Fibroblast of mammary gland (primary cell): ENCODE measurements around the gene TUSC2.

ENCODE experiments used
- DNase-seq: peaks from one replicate; pipeline ENCODE4 v3.0.0-alpha.2; 2010; ENCODE audit warnings: low read depth
- H3K4me3 ChIP-seq: 2 replicates; pipeline ENCODE4 v1.5.1; 2011; ENCODE audit warnings: low read depth, mild to moderate bottlenecking, low read length, moderate library complexity; ENCODE audit not compliant: control insufficient read depth
- TF ChIP-seq, protein P1 (sequence below): conservative IDR thresholded peaks from 2 replicates; pipeline ENCODE4 v1.5.1; 2011; ENCODE audit warnings: low read depth, low read length, inconsistent platforms; ENCODE audit not compliant: control insufficient read depth, insufficient read depth

Gene TUSC2

DNA sequence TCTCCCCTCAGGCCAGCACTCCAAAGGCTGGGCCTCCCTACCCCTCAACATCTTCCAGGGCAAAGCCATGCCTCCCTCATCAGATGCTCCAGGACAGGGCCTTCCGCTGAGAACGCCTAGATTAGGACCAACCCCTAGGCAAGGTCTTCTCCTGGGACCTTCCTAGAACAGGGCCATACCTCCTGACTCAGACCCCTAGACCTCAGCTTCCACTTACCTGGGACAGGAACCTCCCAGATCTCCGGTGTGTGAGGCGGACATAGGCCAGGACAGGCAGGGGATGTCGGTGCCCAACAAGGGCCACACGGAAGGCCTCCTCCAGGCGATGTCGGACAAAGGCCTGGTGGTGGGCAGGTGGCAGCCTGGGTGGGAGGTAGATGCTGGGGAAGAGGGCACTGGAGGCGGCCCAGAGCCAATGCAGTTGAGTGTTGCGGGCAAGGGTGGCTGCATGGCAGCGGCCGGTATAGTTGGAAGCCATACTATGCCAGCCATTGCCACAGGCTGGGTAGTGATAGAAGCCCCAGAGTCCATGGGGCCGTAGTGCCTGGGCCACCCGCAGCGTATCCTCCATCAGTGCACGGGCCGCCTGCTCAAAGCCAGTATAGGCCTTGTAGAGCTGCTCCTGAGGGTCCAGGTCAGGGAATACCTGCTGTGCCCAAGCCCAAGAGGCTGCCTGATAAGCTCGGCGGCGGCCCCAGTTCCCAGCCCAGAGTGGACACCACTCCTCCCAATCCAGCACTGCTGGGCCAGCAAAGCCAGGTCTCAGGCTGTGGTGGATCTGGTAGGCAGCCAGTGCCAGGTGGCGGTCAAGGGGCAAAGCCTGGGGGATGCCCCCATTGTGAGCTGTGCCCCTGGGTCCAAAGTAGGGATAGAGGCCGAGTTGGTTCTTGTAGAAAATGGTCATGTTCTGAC is 33.3 kb downstream of the TUSC2 start:
- H3K4me3 ChIP-seq: no peak overlapping the region
- no peak for DNase-seq
- TF ChIP-seq, protein P1, sequence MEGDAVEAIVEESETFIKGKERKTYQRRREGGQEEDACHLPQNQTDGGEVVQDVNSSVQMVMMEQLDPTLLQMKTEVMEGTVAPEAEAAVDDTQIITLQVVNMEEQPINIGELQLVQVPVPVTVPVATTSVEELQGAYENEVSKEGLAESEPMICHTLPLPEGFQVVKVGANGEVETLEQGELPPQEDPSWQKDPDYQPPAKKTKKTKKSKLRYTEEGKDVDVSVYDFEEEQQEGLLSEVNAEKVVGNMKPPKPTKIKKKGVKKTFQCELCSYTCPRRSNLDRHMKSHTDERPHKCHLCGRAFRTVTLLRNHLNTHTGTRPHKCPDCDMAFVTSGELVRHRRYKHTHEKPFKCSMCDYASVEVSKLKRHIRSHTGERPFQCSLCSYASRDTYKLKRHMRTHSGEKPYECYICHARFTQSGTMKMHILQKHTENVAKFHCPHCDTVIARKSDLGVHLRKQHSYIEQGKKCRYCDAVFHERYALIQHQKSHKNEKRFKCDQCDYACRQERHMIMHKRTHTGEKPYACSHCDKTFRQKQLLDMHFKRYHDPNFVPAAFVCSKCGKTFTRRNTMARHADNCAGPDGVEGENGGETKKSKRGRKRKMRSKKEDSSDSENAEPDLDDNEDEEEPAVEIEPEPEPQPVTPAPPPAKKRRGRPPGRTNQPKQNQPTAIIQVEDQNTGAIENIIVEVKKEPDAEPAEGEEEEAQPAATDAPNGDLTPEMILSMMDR: no peak

DNA sequence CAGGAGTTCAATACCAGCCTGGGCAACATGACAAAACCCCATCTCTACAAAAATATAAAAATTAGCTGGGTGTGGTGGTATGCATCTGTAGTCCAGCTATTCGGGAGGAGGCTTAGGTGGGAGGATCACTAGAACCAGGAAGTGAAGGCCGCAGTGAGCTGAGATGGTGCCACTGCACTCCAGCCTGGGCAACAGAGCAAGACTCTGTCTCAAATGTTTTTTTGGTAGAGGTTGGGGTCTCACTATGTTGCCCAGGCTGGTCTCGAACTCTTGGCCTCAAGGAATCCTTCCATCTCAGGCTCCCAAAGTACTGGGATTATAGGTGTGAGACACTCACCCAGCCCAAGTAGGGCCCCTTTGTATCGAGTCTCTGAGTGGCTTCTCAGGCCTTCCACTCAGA is 33.9 kb downstream of the TUSC2 start:
- TF ChIP-seq, protein P1: no peak
- H3K4me3 ChIP-seq: no peak overlapping the region
- DNase-seq: no peak

DNA sequence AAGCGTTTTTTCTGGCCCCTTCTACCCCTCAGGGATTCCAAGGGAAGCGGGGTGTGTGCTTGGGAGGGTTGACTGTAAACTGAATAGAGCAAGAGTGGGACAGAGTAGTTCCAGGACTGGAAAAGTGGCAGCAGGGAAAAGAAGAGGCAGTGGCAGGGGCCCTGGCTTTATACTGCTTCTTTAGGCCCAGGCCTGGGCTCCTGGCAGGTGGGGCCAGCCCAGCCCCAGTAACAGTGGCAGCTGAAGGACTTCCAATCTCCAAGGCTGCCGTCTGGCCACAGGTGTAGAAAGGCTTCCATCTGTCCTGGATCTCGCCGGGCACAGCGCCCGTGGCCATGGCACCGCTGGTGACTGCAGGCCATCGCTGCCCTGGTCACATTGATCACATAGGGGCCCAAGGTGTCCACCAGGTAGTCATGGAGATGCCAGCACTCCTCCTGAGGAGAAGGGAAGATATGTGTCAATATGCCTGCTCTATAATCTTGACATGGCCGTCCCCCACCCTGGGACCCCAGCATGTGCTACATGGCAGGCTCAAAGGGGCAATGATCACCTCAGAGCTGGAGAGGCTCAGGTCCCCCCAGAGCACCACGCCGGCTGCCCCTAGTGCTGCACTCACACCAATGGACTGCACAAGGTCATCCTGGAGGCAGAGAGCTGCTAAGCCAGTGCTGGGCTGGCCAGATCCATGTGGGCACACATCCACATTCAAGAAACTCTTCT is 34.8 kb downstream of the TUSC2 start:
- DNase-seq: no peak
- TF ChIP-seq, protein P1: no peak
- H3K4me3 ChIP-seq: no peak overlapping the region

DNA sequence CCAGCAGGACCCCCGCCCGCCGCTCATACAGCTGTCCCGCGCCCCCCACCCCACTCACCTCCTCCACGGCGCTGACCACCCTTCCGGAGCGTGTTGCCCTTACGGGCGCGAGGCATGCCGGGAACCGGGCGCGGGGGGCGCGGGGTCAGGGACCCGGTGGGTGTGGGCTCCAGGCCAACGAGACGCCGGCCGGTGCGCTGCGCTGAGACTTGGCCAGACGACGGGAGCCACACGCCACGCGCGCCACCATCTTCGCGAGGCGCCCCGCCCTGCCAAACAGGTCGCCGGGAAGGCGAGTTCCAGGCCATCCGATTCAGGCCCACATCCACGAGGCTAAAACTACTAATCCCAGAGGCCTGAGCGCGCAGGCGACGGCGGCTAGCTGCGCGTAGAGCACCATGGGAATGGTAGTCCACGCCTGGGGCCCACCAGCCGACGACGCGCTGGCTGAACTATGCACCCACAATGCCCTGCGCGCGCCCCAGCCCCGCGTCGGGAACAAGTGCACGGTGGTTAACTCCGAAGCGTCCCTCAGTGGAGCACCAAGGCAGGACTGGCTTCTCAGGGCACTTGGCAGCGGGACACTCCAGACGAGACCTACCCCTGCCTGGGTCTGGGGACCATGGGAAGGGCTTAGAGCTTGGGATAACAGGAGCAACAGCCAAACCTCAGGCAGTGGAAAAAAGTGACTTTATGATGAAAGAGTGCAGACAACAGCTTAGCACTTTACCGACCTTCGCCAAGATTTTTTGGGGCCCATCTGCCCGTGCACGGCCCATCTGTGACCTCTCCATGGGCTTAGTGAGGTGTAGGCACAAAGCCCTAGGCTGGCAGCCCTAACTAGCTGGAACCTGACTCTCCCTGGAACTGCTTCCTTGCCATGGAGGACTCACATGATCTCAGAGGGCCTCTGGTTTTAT is 35.6 kb downstream of the TUSC2 start, which contains the start of gene IFRD2:
Gene IFRD2, minus strand, starts transcription at position 271 of the 920 bp plus-strand sequence. Its CDS starts 155 bp downstream, at position 116.
- peak within 1 kb of the TSS; percentile 90 for H3K4me3 ChIP-seq
- TF ChIP-seq, protein P1: no peak
- DNase-seq: peak; percentile 97

DNA sequence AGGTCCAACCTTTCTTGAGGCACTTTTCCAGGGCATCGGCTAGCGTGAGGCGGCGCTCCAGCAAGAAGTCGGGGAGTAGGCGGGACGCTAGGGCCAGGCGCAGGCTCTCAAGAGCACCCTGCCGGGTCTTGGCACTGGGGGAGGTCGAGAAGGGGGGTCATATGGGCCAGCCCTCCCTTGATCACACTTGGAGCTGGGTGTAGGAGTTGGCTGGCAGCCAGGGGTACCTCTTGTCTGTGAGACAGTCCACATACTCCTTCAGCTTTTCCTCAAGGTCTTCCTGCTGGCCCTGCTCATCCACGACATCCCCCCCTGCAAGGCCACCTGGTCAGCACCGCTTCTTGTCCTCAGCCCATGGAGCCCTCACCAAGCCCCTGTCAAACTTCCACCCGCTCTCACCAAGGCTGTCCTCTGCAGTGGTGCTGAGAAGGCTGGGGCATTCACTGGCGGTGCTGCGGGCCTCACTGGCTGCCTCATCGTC is 37.8 kb downstream of the TUSC2 start:
- no peak overlapping the region for H3K4me3 ChIP-seq
- DNase-seq: no peak

More for the DNA sequence above, 37.8 kb downstream of the TUSC2 start:
- TF ChIP-seq, protein P1: no peak
